ENCODE measurements around the gene COL1A2. TPM values are rescaled to one million over a fixed set of nuclear protein-coding genes. Genes with fewer than 3 reads are reported as not detected.

The COL1A2 gene
- total RNA-seq, 2 experiments from 2014 or later = 0.28 to 0.33 TPM

DNA sequence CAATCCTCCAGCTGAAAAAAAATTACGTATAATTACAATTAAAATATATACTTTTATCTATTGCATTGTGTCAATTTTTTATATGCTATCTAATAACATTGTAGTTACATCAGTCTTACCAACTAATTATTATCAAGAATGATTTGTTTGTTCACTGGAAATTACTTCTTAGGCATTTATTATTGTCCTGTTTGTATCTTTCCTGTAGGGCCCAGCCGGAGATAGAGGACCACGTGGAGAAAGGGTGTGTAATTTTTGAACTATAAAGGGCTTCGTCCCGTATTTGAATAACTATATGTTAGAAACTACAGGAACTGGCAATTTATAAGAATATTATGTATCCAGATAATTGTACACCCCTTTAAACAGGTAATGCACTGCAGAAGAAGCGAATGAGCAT lies 4.1 kb downstream of the COL1A2 start:
- Histone ChIP-seq H3K4me1 (ENCODE audit: insufficient read depth, low read length) (peaks cover 12% of the 10 kb centered on the region), H3K36me3 (ENCODE audit: insufficient read depth, low read length) (no peaks in the 10 kb centered on the region), H3K27me3 (ENCODE audit: control insufficient read depth in 1 of 2, insufficient read depth in 2 of 2, low read length in 2 of 2) (peaks cover 12 to 30% of the 10 kb centered on the region in 2 experiments), H3K27ac (ENCODE audit: low read depth in 1 of 2, low read length in 2 of 2) (no peak overlapping the region), H3K9me3 (ENCODE audit: control insufficient read depth in 1 of 2, insufficient read depth in 1 of 2, low read length in 2 of 2) (no peaks in the 10 kb centered on the region), H3K4me3 (ENCODE audit: low read length) (no peak overlapping the region)
- Mint-ChIP-seq H3K4me1 (ENCODE audit: low read depth) (peaks cover 10% of the 10 kb centered on the region), H3K4me3 (no peak overlapping the region), H3K27ac (no peak overlapping the region), H3K36me3 (ENCODE audit: low read depth) (no peaks in the 10 kb centered on the region), H3K27me3 (peaks cover 55% of the 10 kb centered on the region), H3K9me3 (no peaks in the 10 kb centered on the region)
- intact Hi-C loops (cut with DNase I, micrococcal nuclease) = no loop called here
- ChIA-PET POLR2A (no interaction called here), CTCF (no interaction called here)
- DNase-seq (no peak), ATAC-seq (ENCODE audit: poor library complexity) (no peak)
- TF ChIP-seq, protein P1, sequence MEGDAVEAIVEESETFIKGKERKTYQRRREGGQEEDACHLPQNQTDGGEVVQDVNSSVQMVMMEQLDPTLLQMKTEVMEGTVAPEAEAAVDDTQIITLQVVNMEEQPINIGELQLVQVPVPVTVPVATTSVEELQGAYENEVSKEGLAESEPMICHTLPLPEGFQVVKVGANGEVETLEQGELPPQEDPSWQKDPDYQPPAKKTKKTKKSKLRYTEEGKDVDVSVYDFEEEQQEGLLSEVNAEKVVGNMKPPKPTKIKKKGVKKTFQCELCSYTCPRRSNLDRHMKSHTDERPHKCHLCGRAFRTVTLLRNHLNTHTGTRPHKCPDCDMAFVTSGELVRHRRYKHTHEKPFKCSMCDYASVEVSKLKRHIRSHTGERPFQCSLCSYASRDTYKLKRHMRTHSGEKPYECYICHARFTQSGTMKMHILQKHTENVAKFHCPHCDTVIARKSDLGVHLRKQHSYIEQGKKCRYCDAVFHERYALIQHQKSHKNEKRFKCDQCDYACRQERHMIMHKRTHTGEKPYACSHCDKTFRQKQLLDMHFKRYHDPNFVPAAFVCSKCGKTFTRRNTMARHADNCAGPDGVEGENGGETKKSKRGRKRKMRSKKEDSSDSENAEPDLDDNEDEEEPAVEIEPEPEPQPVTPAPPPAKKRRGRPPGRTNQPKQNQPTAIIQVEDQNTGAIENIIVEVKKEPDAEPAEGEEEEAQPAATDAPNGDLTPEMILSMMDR (IDR thresholded peaks at IDR 0.05) = no peak

DNA sequence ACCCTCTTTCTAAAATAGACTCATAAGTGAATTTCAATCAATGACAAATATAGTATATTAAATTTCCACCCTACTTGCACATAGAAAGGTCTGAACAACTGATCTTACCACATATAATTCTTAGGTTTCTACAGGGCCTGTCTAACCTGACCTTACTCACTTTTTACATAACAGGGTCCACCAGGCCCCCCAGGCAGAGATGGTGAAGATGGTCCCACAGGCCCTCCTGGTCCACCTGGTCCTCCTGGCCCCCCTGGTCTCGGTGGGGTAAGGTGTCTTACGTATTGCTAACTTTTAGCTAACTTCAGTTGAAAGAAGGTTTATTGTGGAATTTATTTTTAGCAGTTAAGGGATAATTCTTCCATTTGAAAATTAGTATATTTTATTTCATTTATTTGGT lies 5.3 kb downstream of the COL1A2 start:
- Mint-ChIP-seq H3K27me3 (peaks cover 55% of the 10 kb centered on the region), H3K36me3 (ENCODE audit: low read depth) (no peaks in the 10 kb centered on the region), H3K27ac (no peak overlapping the region), H3K4me1 (ENCODE audit: low read depth) (peaks cover 6% of the 10 kb centered on the region), H3K9me3 (no peaks in the 10 kb centered on the region), H3K4me3 (no peak overlapping the region)
- intact Hi-C loops (cut with DNase I, micrococcal nuclease) = no loop called here
- ChIA-PET POLR2A (no interaction called here), CTCF (no interaction called here)
- ATAC-seq (ENCODE audit: poor library complexity) = no peak
- peaks cover 5% of the 10 kb centered on the region for H3K4me1 ChIP-seq (ENCODE audit: insufficient read depth, low read length)
- no peak overlapping the region for H3K4me3 ChIP-seq (ENCODE audit: low read length)
- peaks cover 4 to 21% of the 10 kb centered on the region in 2 experiments for H3K27me3 ChIP-seq (ENCODE audit: control insufficient read depth in 1 of 2, insufficient read depth in 2 of 2, low read length in 2 of 2)
- no peaks in the 10 kb centered on the region for H3K9me3 ChIP-seq (ENCODE audit: control insufficient read depth in 1 of 2, insufficient read depth in 1 of 2, low read length in 2 of 2)
- TF ChIP-seq, protein P1 (IDR thresholded peaks at IDR 0.05) = no peak
- no peak for DNase-seq
- no peak overlapping the region for H3K27ac ChIP-seq (ENCODE audit: low read depth in 1 of 2, low read length in 2 of 2)
- no peaks in the 10 kb centered on the region for H3K36me3 ChIP-seq (ENCODE audit: insufficient read depth, low read length)

DNA sequence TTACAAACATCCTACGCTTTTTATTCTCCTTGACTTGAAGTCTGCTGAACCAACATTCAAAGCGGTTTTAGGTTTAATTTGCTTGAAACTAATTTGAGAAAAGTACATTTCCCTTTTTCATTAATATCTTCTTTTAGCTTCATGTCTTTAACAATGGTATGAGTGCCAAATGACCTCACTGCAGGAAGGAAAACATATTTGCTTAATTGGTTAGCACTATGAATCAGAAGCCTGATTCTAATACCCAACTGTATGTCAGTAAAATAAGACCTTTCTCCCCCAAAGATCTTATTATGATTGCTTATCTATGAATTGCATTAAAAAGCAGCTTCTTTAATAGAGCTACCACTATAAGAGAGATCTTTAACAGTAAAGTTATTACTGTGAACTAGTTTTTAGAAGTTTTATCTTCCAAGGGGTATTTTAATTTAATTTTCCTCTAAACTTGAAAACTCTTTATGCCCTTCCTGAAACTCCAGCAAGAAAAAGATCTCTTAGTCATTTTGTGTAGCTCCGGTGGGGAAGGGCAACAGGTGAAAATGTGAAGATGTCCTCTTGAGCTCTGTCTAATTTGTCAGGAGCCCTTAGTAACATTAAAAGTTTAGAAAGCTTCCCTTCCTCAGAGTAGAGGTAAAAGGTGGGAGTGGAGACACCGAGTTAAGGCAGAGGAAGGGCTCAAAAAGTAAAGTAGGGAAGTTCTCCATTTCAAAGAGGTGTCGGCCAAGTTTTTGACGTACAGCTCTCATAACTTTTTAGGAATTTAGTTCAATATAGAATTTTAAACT lies 6.1 kb downstream of the COL1A2 start:
- H3K9me3 ChIP-seq (ENCODE audit: control insufficient read depth in 1 of 2, insufficient read depth in 1 of 2, low read length in 2 of 2) = no peaks in the 10 kb centered on the region
- Mint-ChIP-seq H3K27me3 (peaks cover 49% of the 10 kb centered on the region), H3K4me1 (ENCODE audit: low read depth) (no peaks in the 10 kb centered on the region), H3K9me3 (no peaks in the 10 kb centered on the region), H3K36me3 (ENCODE audit: low read depth) (no peaks in the 10 kb centered on the region), H3K27ac (no peak overlapping the region), H3K4me3 (no peak overlapping the region)
- no peak for ATAC-seq (ENCODE audit: poor library complexity)
- no peak overlapping the region for H3K27ac ChIP-seq (ENCODE audit: low read depth in 1 of 2, low read length in 2 of 2)
- ChIA-PET POLR2A (no interaction called here), CTCF (no interaction called here)
- peaks cover 0 to 14% of the 10 kb centered on the region in 2 experiments for H3K27me3 ChIP-seq (ENCODE audit: control insufficient read depth in 1 of 2, insufficient read depth in 2 of 2, low read length in 2 of 2)
- no peaks in the 10 kb centered on the region for H3K36me3 ChIP-seq (ENCODE audit: insufficient read depth, low read length)
- no peaks in the 10 kb centered on the region for H3K4me1 ChIP-seq (ENCODE audit: insufficient read depth, low read length)
- TF ChIP-seq, protein P1 (IDR thresholded peaks at IDR 0.05) = no peak
- no peak overlapping the region for H3K4me3 ChIP-seq (ENCODE audit: low read length)
- intact Hi-C loops (cut with DNase I, micrococcal nuclease) = no loop called here
- no peak for DNase-seq

All from CD4-positive, alpha-beta T cell (primary cell).